Stimulated activated CD4-positive, alpha-beta T cell treated with anti-CD3 and anti-CD28 coated beads, Interleukin-1b, Interleukin-23, amount 100 ng/mL, for 1 hour (primary cell): ENCODE results near the gene SELPLG.
"Not testable (repeated sequence)": the region's sequence is repeated elsewhere in the genome, so short reads cannot be mapped to it uniquely, and the experiment has no call there.

Experiments
- DNase-seq, 2 donors: peaks; one replicate each; pipeline ENCODE4 v3.0.0-alpha.2; 2020; ENCODE audit warnings: low read depth in 2 of 2

SELPLG gene, protein sequence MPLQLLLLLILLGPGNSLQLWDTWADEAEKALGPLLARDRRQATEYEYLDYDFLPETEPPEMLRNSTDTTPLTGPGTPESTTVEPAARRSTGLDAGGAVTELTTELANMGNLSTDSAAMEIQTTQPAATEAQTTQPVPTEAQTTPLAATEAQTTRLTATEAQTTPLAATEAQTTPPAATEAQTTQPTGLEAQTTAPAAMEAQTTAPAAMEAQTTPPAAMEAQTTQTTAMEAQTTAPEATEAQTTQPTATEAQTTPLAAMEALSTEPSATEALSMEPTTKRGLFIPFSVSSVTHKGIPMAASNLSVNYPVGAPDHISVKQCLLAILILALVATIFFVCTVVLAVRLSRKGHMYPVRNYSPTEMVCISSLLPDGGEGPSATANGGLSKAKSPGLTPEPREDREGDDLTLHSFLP

DNA sequence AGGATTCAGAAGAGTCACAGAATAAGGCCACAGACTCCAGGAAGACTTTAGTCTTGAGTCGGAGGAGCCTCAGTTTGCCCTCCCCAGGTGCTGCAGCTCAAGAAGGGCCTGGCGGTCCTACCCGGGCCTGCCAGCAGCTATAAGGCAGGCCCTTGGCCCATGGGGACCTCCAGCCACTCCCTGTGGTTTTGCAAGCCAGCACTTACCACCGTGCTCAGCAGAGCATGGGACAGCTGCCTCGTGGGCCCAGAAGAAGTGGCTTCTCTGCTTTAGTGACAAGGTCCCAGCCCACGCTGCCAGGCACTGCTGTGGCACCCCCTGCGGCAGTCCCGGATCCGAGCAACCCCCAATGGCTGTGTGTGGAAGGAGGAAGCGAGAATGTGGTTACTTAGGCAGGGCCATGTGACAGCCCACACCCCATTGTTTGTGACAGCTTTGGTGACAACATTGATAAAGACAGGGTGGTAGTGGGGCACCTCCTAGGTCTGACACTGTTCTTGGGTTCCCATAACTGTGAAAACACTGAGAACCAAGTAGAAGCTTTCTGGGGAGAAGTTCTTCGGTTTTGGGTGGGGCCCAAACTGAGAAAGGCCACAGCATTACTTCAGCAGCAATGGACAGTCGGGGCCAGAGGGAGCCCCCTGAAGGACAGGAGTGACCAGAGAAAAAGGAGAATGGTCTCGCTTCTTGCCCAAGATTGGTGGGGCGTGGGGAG, at the start of gene SELPLG:
TSS of gene SELPLG (minus strand) at position 361 of the 715 bp plus-strand sequence. CDS start 9,587 bp downstream, outside the sequence.
- peak; percentile 42 to 63 for DNase-seq

DNA sequence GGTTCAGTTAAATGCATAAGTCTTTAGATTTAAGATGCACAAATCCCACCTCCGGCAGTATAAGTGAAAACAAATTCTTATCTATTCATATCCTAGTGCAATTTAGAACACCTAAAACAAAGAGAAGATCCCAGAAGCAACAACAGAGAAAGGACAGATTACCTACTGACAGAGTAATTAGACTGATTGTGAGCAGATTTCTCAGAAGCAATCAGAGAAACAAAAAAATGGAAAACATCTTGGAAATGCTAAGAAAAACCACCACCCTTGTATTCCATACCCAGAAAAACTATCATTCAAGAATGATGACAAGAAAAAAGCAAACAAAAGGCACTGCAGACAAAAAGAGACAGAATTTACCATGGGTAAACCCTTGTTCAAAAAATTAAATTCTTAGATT, 47.6 kb upstream of the SELPLG start:
- no peak for DNase-seq

DNA sequence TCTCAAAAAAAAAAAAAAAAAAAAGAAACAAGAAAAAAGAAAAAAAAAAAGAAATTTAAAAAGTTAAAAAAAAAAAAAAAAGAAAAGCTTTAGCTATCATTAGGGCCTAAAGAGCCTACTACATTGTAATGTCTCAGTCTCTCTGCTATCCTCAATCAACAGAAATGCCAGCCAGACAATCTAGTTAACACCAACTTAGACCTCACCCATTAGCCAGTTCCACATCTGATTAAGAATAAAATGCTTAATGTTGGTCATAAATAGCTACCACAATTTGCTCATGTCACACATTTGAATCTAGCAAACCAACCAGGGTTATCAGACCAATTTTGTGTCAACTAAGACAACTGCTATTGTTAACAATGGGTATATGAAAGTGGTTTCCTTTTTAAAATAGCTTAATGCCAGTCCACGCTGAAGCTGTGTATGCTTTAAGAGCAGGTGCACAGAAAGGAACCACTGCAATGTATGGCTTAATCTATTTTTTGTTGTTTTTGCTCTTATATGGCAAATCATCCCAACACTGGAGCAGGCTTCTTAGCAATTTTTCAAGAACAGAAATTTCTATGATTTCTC, 45.5 kb upstream of the SELPLG start:
- DNase-seq: no peak

DNA sequence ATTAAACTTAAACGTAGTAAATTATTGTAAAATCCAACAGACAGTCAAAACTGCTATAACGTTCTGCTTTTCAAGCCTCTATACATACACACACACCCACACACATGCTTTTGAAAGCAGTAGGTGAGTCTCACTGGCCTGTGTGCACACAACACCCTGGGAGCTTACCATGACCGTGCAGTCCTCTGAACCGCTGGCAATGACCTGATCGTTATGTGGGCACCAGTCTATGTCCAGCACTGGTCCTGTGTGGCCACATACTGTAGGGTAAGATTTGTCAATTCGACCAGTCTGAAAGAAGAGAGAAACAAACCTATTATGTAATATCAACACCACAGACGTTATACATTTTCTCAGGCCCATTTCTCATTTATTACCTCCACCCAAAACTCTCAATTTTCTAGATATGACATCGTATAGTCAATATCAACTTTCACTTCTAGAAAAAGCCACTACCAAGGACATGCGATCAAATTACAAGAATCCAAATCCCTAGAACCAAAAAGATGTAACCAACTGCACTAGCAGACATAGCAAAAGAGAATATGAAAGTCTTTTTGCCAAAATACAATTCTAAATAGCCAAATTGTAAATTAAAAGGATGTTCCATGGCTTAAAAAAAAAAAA, 44.5 kb upstream of the SELPLG start:
- no peak for DNase-seq

DNA sequence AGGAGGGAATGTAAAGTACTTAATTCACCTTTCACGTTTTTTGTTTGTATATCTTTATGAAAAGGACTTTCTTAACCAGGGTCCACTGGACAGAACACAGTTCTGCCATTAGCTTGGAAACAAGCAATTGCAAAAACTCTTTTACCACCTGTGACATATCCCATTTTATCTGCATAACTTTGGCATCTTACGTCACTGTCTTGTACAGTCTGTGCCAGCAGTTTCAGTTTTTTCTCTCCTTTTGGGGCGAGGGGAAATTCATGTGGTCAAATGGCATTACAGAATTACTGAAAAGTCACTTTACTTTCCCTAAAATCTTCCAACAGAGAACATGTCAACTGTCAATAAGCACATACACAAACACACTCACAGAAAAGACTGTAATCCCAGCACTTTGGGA, 43.7 kb upstream of the SELPLG start:
- DNase-seq: no peak

DNA sequence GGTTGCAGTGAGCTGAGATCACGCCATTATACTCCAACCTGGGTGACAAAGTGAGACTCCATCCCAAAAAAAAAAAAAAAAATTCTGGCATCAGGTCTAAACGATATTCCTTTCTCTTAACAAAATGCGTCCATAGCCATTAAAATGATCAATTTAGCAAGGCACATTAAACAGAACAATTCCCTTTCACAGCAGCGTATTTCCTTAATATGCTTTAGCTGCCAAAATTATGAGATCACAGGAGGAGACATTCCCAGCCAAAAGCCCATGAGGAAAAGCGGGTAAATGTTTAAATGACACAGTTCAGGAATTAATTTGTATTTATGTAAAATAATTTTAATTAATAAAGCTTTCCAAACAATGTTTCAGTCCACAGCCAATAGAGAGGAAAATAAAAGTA, 43.0 kb upstream of the SELPLG start:
- no peak for DNase-seq

DNA sequence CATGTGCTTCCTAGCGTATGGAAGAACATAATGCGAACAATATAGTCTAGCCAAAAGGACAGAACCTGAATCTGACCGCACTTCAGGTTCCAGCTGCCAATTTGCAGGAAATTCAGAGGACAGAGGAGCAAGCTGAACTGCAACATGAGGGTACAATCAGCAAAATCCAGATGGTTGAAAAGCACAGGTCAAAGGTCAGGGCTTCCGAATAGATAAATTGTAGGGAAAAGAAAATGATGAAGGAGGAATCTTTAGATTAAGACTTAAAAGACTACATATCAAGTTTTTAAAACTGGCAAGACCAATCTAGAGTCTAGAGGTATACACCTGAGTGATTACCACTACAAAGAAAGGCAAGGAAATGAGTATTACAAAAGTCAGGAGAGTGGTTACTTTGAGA, 42.1 kb upstream of the SELPLG start:
- no peak for DNase-seq

DNA sequence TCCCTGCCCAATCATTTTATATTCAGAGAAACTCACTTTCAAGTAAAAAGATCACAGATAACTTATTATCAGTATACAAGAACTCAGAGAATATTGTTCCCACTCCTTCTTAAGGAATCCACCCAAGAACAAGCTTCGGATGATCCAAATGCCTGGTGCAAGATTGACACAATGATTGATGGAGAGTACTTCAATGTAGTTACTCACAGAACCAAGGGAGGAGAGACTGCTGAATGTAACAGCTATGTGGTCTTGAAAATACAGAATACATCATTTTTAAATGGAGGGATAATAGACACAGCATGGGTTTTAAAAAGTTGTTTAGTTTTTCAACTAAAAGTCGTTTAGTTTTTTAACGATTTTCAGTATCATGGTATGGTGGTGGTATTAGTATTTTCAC, 38.4 kb upstream of the SELPLG start:
- no peak for DNase-seq

DNA sequence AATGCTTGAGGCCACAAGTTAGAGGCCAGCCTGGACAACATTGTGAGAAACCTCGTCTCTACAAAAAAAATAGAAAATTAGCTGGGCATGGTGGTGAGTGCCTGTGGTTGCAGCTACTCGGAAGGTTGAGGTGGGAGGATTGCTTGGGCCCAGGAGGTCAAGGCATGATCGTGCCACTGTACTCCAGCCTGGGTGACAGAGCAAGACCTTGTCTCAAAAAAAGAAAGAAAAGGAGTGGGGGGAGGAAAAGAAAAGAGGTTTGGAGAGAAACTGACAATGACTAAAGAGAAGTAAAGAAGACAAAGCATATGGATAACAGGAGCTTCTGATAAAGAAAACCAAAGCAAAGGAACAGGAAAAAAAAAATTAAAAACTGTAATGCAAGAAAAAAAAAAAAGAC, 37.4 kb upstream of the SELPLG start:
- DNase-seq: no peak

DNA sequence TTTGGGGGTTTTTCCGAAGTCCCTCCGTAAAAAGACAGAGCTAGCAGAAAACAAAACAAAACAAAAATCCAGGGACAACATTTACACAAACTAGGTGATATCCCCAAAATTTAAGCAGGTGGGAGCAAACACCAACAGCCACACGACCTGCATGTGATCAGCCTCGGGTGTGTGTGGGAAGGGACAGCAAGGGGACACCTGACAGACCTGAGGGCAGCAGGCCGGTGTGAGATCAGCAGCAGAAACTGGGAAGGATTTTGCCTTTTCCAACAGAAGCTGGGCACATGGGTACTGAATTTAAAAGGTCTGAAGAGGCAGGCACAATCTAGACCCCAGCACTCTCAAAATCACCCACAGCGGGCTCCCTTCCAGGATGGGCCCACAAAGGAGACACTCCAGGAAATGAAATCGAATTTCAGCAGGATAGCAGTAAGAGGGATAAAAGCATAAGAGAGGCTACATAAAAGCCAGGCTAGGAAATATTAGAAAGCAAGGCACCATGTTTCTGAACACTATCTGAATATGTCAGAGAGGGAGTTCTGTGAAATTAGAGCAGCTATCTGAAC, 36.5 kb upstream of the SELPLG start:
- no peak for DNase-seq

DNA sequence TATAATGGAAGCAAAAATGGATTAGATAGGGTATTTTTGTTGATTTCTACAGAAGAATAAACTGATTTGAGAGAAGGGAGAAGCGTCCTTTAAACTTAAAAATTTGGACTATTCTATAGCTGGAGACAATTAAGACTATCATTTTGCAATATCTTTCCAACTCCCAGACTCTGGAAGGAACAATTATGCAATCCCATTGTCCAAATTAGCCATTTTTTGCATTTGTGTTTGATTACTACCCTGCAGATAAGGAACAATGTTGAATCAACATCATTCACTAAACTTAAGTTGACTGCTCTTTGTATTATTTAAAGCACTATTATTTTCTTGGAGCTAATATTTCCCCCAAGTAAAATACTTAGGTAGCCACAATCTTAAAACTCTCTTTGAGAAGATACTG, 34.8 kb upstream of the SELPLG start:
- no peak for DNase-seq

DNA sequence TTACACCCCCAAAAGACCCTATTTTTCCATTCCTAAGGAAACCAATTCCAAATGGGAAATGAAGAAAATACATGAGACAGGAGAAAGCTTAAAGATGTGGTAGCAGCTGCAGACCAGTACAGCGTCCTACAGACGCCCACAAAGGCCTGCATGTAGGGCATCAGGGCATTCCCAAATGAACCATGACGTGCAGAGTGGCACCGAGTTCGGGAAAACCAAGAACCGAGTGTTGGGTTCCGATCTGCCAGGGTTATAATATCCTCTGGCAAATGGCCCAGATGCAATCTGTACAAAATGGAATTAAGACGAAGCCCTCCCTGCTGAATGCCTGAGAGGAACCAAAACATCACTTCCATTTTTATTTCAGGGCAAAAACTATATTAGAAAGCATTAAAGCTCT, 34.4 kb upstream of the SELPLG start:
- no peak for DNase-seq

DNA sequence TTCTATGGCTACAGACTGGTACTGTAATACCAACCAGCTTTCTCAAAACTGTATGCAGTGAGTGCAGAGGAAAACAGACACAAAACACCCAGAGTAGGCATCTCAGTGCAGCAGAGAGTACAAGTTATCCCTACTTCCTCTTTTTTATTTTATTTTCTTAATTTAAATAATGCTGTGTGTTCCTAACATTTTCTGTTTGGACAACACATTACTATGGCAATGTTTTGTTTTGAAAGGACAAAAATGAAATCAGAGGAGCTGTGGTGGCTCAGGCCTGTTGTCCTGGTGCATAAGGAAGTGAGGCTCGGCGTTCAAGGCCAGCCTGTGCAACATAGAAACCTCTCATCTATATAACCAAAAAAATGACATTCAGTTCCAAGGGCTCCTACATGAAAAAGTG, 33.7 kb upstream of the SELPLG start:
- DNase-seq: no peak

DNA sequence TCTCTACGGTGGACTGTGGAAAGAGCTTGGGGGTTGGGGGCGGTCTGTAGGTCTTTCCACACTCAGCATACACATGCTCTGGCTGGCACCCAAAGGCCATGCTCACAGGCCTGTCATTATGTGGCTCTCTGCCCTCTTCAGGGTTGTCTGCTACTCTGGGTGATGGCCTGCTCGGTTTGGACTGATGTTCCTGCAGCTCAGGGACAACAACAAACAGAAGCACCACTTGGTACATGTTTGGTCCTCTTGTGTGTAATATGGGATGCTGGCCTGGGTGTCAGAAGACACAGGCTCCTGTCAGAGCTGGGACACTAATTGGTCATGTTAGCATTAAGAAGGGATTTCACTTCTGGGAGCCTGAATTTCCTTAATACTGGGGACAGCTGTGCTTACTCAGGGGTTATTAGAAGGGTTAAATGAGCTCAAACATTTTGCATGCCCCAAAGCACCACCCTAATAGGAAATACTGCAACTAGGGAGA, 32.7 kb upstream of the SELPLG start:
- no peak for DNase-seq

DNA sequence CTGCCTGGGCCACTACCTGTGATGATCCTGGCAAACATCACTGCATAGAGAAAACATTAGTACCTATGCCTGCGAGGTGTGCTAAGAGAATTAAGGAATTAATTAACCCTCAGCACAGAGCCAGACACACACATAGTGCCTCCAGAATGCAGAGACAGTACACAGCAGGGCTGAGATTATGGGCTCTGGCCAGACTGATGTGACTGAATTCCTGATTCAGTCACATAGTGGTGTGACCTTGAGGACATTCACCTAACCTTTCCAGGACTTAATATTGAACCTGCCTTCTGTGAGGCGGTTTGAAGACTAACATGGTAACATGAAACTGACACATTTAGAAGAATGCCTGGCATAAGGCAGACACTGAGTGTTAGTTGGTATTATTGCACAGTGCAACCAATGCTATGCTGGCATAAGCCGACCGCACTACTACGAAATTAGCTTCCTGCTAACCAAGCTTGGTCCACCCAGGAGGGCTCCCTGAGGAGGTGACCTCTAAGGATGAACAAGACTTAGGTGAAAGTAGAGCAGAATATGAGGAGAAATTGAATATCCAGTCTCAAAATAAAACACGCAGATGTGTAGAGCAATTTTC, 32.0 kb upstream of the SELPLG start:
- no peak for DNase-seq

DNA sequence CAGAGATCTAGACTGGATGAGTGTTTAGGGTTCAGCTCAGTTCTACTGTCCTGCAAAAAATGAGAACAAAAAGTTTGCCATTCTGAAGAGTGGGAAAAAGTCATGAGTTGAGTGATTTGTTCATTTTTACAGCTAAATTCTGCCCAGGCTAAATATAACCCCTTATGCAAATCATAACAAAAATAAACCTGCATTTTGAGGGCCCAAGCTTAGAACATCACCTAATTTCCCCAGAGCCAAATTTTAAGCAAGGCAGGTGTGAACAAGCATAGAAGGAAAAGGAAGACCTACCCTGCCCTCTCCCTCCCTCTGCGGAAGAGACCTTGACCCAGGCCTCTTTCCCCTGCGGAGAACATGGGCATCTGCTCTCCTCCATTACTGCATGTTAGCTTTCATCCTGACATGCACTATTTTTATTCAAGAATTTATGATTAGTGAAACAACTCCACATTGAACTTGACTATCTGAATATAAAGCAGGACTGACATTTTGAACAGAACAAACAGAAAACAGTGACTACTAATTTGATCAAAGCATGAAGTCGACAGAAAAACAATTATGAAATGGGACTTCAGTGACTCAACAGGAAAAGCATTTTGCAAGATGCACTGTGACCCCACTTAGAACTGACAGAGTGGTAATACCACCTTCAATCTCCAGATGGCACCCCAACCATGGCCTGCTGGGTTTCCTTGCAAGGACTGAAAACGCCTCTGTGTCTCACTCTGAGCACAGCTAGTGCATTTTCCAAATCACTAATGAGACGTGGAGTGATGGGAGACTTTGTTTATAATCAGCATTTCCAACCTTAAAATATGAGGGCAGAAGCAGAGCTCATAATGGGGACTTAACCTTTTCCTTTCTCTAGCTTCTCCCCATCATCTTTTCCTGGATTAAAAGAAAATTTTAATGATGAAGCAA, 30.9 kb upstream of the SELPLG start:
- peak; percentile 64 to 70 for DNase-seq

DNA sequence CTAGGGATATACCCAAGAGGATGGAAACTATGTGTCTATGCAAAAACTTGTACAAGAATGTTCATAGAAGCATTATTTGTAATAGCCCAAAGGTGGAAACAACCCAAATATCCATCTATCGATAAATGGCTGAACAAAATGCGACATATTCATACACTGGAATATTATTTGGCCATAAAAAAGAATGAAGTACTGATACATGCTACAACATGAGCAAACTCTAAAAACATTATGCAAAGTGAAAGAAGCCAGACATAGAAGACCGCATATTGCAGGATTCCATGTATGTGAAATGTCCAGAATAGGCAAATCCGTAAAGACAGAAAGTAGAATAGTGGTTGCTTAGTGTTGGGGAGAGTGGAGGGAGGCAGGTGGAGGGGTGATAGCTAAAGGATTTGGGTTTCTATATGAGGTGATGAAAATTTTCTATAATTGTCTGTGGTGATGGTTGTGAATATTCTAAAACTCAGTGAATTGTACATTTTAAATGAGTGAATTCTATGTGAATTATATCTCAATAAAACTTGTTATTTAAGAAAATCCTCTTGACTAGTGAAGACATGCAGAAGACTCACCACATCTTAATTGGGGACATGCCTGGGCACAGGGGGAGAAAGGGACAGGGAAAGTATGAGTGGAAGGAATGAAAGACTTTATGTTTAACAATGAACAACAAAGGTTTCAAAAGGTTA, 29.8 kb upstream of the SELPLG start:
- no peak for DNase-seq

DNA sequence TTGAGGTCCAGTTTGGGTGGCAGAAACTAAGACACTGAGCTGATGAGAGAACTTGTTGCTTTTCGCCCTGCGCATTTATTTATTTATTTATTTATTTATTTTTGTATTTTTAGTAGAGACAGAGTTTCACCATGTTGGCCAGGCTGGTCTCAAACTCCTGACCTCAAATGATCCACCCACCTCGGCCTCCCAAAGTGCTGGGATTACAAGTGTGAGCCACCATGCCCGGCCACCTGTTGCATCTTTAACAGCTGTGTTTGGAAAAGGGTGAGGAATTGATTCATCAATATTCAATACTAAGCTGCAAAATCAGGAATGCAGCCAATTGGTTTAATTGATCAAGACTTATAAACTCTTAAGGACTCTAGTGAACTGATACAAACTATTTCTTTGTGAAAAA, 24.4 kb upstream of the SELPLG start:
- not testable (repeated sequence) for DNase-seq

DNA sequence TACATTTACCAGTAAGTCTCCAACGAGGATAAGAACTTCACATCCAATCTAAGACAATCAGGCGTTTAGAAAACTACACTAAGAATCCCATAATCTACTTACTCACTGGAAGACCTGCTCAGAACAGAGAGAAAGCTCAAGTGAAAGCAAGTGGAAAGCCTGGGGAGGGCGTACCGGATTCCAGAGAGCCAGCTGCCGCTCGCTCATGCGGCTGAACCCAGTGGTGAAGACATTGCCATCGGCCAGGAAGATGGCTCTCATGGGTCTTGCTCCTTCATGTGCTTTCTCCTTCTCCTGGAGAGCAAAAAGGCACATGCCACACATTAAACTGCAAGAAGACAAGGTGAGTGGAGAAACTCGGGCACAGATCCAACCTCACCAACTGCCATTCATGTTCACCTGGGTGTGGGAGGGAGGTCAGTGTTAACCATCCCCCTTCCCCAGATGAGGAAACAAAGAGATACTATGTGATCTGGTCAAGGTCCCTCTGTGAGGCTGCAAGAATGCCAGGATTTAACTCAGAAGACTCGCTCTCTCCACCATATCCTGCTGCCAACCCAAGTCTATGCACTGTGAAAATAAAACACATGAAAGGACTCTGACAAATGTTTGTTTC, 23.5 kb upstream of the SELPLG start:
- no peak for DNase-seq
